OCI-LY7 (cell line): ENCODE measurements around the gene PRL. TPM values are rescaled to one million over a fixed set of nuclear protein-coding genes. Genes with fewer than 3 reads are reported as not detected.

ENCODE experiments used
- BruUV-seq: library from RNA; stranded (reverse); fragments of 400-500 nt; replicated peaks from 2 replicates; lab custom pipeline; 2021; lab: Mats Ljungman, UMichigan
- CTCF ChIA-PET: fragments of 300-600 bp; sonication (Branson Sonifier 250); formaldehyde crosslinking; loops from one replicate; lab custom pipeline; 2022; ENCODE audit warnings: antibody characterized with exemption; ENCODE audit not compliant: unreplicated experiment; lab: Charles Lee
- POLR2A ChIA-PET: fragments of 300-600 bp; sonication (Branson Sonifier 250); formaldehyde crosslinking; loops from one replicate; lab custom pipeline; 2022; ENCODE audit warnings: antibody characterized with exemption; lab: Charles Lee
- DNase-seq: peaks from one replicate; pipeline ENCODE4 v3.0.0-alpha.2; 2015; ENCODE audit warnings: low spot score
- H2AFZ ChIP-seq: fragments of 200-600 bp; sonication (generic), shearing (Covaris generic); 2 replicates; pipeline ENCODE4 v1.6.1; 2014; ENCODE audit warnings: mild to moderate bottlenecking, antibody characterized with exemption, low read length, moderate library complexity
- H3K27ac ChIP-seq: fragments of 200-600 bp; sonication (generic); 2 replicates; pipeline ENCODE4 v1.5.1; 2014; ENCODE audit warnings: mixed run types, low read depth, mild to moderate bottlenecking, moderate library complexity, low read length, inconsistent platforms; ENCODE audit not compliant: poor library complexity, severe bottlenecking
- H3K36me3 ChIP-seq: fragments of 200-600 bp; sonication (generic); 2 replicates; pipeline ENCODE4 v1.6.1; 2014; ENCODE audit warnings: mild to moderate bottlenecking, antibody characterized with exemption, low read length, moderate library complexity, mixed read lengths; ENCODE audit not compliant: insufficient read depth
- H3K4me1 ChIP-seq: fragments of 200-600 bp; sonication (generic); 2 replicates; pipeline ENCODE4 v1.5.1; 2014; ENCODE audit warnings: mild to moderate bottlenecking, low read length; ENCODE audit not compliant: insufficient read depth, poor library complexity, severe bottlenecking
- H3K4me2 ChIP-seq: fragments of 200-600 bp; sonication (generic); 2 replicates; pipeline ENCODE4 v1.6.1; 2014; ENCODE audit warnings: mild to moderate bottlenecking, low read length
- H3K4me3 ChIP-seq: fragments of 200-600 bp; sonication (generic); 2 replicates; pipeline ENCODE4 v1.5.1; 2014; ENCODE audit warnings: mild to moderate bottlenecking, low read depth, low read length; ENCODE audit not compliant: poor library complexity, severe bottlenecking
- H3K79me2 ChIP-seq: fragments of 200-600 bp; sonication (generic); 2 replicates; pipeline ENCODE4 v1.6.1; 2016; ENCODE audit warnings: low read depth, mild to moderate bottlenecking, low read length, moderate library complexity, mixed read lengths; ENCODE audit not compliant: insufficient read depth
- H3K9me2 ChIP-seq: fragments of 200-600 bp; sonication (generic); 2 replicates; pipeline ENCODE4 v1.6.1; 2016; ENCODE audit warnings: mild to moderate bottlenecking, low read length, mixed read lengths; ENCODE audit not compliant: insufficient read depth
- H3K9me3 ChIP-seq: fragments of 200-600 bp; sonication (generic); 2 replicates; pipeline ENCODE4 v1.6.1; 2014; ENCODE audit warnings: mild to moderate bottlenecking, mixed run types, low read length, mixed read lengths
- H4K20me1 ChIP-seq: fragments of 200-600 bp; sonication (generic); 2 replicates; pipeline ENCODE4 v1.6.1; 2014; ENCODE audit warnings: mild to moderate bottlenecking, antibody characterized with exemption, low read length, moderate library complexity, mixed read lengths; ENCODE audit not compliant: insufficient read depth
- CTCF ChIP-seq: fragments of 200-600 bp; sonication (generic); conservative IDR thresholded peaks from 2 replicates; pipeline ENCODE4 v1.5.1; 2014; ENCODE audit warnings: mild to moderate bottlenecking, antibody characterized with exemption, low read length, moderate library complexity, mixed read lengths
- EZH2phosphoT487 ChIP-seq: fragments of 200-600 bp; sonication (generic); IDR thresholded peaks from 2 replicates; pipeline ENCODE4 v1.6.1; 2018; ENCODE audit warnings: low read depth, borderline replicate concordance, mild to moderate bottlenecking, mixed run types, antibody characterized with exemption, low read length, moderate library complexity, mixed read lengths
- intact Hi-C: fragments of 100-400 bp; cut with micrococcal nuclease; formaldehyde crosslinking; loops from one replicate; pipeline ENCODE4 v1.10.0; 2022; ENCODE audit not compliant: unreplicated experiment
- total RNA-seq, 2 experiments: library from RNA; depleted of rRNA in 1 of 2; stranded (reverse); fragments of >200 nt in 1 of 2; shearing (Covaris generic) in 1 of 2; gene quantifications; 2 replicates each; pipeline ENCODE4 v1.2.3, GENCODE V29; 2014 to 2022

The PRL gene
- total RNA-seq, 2 experiments from 2014 or later = not detected

- DNase-seq = no peak
- Histone ChIP-seq H3K4me1 (no peaks in the 10 kb centered on the region), H3K4me2 (no peak overlapping the region), H3K27ac (no peak overlapping the region), H3K79me2 (no peaks in the 10 kb centered on the region), H3K36me3 (no peaks in the 10 kb centered on the region), H3K4me3 (no peak overlapping the region), H3K9me3 (no peaks in the 10 kb centered on the region), H3K9me2 (no peaks in the 10 kb centered on the region), H2AFZ (no peak overlapping the region), H4K20me1 (no peaks in the 10 kb centered on the region)
- ChIA-PET CTCF (no interaction called here), POLR2A (interaction anchor here (0.6 kb wide), 2 partner anchors 326 to 1150 kb away, joined by 3 read pairs; no protein-coding TSS in a partner anchor)
- TF ChIP-seq CTCF = no peak
- TF ChIP-seq EZH2phosphoT487 = no peak
- intact Hi-C loops = no loop called here
- no TSS peak for BruUV-seq
These were observed 25.5 kb upstream of the PRL start for GRCh38 chr6:22322103-22323030.

- no TSS peak for BruUV-seq
- intact Hi-C loops = no loop called here
- Histone ChIP-seq H3K9me2 (no peaks in the 10 kb centered on the region), H3K27ac (no peak overlapping the region), H3K9me3 (no peaks in the 10 kb centered on the region), H2AFZ (no peak overlapping the region), H3K79me2 (no peaks in the 10 kb centered on the region), H3K36me3 (no peaks in the 10 kb centered on the region), H3K4me1 (no peaks in the 10 kb centered on the region), H3K4me3 (no peak overlapping the region), H3K4me2 (no peak overlapping the region), H4K20me1 (no peaks in the 10 kb centered on the region)
- ChIA-PET POLR2A (no interaction called here), CTCF (no interaction called here)
- TF ChIP-seq EZH2phosphoT487 (no peak), CTCF (no peak)
- no peak for DNase-seq
These were observed 23.9 kb upstream of the PRL start for GRCh38 chr6:22320750-22321149.

GRCh38 chr6:22318404-22318803, 21.6 kb upstream of the PRL start:
- intact Hi-C loops = no loop called here
- BruUV-seq = no TSS peak
- Histone ChIP-seq H3K9me3 (no peaks in the 10 kb centered on the region), H3K4me1 (no peaks in the 10 kb centered on the region), H3K9me2 (no peaks in the 10 kb centered on the region), H3K79me2 (no peaks in the 10 kb centered on the region), H2AFZ (no peak overlapping the region), H3K4me2 (no peak overlapping the region), H3K27ac (no peak overlapping the region), H4K20me1 (no peaks in the 10 kb centered on the region), H3K36me3 (no peaks in the 10 kb centered on the region), H3K4me3 (no peak overlapping the region)
- POLR2A ChIA-PET = no interaction called here
- CTCF ChIA-PET = no interaction called here
- no peak for TF ChIP-seq CTCF
- no peak for DNase-seq
